Colonic mucosa (tissue), 4 donors: ENCODE results near the gene MTCP1. TPM values are rescaled to one million over a fixed set of nuclear protein-coding genes. Genes with fewer than 3 reads are reported as not detected.
A peak's percentile ranks its signal among the peaks of the same experiment; 100 is the strongest.

Experiments
- DNase-seq: peaks from one replicate; pipeline ENCODE4 v3.0.0-alpha.2; 2020
- H3K27ac ChIP-seq: fragments of 200-600 bp; one replicate; pipeline ENCODE4 v1.8.0; 2021
- H3K27me3 ChIP-seq: fragments of 200-600 bp; one replicate; pipeline ENCODE4 v1.8.0; 2021
- H3K36me3 ChIP-seq: fragments of 200-600 bp; one replicate; pipeline ENCODE4 v1.8.0; 2021
- H3K4me1 ChIP-seq: fragments of 200-600 bp; one replicate; pipeline ENCODE4 v1.8.0; 2021; ENCODE audit warnings: mild to moderate bottlenecking
- H3K4me3 ChIP-seq: fragments of 200-600 bp; one replicate; pipeline ENCODE4 v1.8.0; 2021
- H3K9ac ChIP-seq, 2 donors: one replicate each; pipeline ENCODE4 v1.7.0; 2013; ENCODE audit warnings: control low read depth in 2 of 2, low read depth in 2 of 2, low read length in 2 of 2
- H3K9me3 ChIP-seq: fragments of 200-600 bp; one replicate; pipeline ENCODE4 v1.8.0; 2021
- intact Hi-C: fragments of 100-400 bp; cut with DNase I; formaldehyde crosslinking; loops from one replicate; pipeline ENCODE4 v1.14.1; 2022
- total RNA-seq, 2 donors: library from RNA; stranded (reverse); fragmentation: NEBNext Ultra II Directional in 1 of 2; extraction: Animal tissue kit (Norgen Biotek cat#: 25700) in 1 of 2; gene quantifications; one replicate each; pipeline ENCODE4 v1.2.1, GENCODE V29; 2021
- TF ChIP-seq, protein P1 (sequence below): fragments of 200-600 bp; IDR thresholded peaks from one replicate; pipeline ENCODE4 v1.8.0; 2022; ENCODE audit warnings: antibody characterized with exemption, mild to moderate bottlenecking
- donor health status: healthy.
- donor health status: DM: no; HTN: no; CAD: no.
- donor health status: DM: no; HTN: no; CAD: no.

MTCP1 gene
- total RNA-seq, 2 donors from 2014 or later: 12.2 to 15.3 TPM

DNA sequence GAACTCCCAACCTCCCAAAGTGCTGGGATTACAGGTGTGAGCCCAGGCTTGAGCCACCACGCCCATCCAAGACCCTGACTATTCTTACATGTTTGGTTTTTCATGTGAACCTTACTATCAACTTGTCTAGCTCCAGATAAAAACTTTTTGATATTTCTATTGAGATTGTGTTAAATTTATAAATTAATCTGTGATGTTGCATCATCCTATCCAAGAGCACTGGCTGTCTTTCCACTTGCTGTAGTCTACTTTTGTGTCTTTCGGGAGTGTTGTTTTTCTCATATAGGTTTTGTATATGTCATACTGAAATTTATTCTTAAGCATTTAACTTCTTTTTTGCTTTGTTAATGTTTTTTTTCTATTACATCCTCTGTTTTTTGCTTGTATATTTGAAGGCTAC, 35.0 kb upstream of the MTCP1 start:
- TF ChIP-seq, protein P1, sequence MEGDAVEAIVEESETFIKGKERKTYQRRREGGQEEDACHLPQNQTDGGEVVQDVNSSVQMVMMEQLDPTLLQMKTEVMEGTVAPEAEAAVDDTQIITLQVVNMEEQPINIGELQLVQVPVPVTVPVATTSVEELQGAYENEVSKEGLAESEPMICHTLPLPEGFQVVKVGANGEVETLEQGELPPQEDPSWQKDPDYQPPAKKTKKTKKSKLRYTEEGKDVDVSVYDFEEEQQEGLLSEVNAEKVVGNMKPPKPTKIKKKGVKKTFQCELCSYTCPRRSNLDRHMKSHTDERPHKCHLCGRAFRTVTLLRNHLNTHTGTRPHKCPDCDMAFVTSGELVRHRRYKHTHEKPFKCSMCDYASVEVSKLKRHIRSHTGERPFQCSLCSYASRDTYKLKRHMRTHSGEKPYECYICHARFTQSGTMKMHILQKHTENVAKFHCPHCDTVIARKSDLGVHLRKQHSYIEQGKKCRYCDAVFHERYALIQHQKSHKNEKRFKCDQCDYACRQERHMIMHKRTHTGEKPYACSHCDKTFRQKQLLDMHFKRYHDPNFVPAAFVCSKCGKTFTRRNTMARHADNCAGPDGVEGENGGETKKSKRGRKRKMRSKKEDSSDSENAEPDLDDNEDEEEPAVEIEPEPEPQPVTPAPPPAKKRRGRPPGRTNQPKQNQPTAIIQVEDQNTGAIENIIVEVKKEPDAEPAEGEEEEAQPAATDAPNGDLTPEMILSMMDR: no peak
- Histone ChIP-seq H3K9ac (no peak overlapping the region), H3K4me1 (no peaks in the 10 kb centered on the region), H3K4me3 (no peak overlapping the region), H3K9me3 (no peaks in the 10 kb centered on the region), H3K36me3 (no peaks in the 10 kb centered on the region), H3K27me3 (no peaks in the 10 kb centered on the region), H3K27ac (no peak overlapping the region)
- no peak for DNase-seq
- intact Hi-C loops: no loop called here

DNA sequence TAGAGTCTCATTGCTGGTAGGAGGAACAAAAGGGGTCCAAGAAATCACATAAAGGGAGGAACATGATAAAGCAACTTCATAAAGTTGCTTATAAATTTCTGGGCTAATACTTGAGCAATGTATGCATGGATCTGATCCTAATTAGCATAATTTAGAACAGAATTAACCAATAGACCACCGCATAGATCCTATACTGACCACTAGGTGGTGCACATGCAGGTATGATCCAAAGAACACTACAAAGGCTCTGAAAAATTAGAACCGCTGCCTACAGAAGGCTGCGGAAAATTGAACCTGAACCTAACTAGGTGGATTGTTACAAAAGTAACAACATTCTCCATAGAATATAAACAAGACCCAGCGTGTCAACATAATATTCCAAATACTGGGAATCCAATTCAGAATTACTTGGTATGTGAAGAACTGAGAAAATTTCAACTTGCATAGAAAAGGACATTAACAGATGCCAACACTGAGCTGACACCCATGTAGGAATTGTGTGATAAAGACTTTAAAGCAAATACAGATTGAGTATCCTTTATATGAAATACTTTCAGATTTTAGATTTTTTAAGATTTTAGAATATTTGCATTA, 23.6 kb upstream of the MTCP1 start:
- Histone ChIP-seq H3K4me3 (no peak overlapping the region), H3K36me3 (no peaks in the 10 kb centered on the region), H3K27me3 (no peaks in the 10 kb centered on the region), H3K27ac (no peak overlapping the region), H3K9ac (no peak overlapping the region), H3K4me1 (no peaks in the 10 kb centered on the region), H3K9me3 (no peaks in the 10 kb centered on the region)
- intact Hi-C loops: no loop called here
- TF ChIP-seq, protein P1: peak; percentile 64
- DNase-seq: no peak

DNA sequence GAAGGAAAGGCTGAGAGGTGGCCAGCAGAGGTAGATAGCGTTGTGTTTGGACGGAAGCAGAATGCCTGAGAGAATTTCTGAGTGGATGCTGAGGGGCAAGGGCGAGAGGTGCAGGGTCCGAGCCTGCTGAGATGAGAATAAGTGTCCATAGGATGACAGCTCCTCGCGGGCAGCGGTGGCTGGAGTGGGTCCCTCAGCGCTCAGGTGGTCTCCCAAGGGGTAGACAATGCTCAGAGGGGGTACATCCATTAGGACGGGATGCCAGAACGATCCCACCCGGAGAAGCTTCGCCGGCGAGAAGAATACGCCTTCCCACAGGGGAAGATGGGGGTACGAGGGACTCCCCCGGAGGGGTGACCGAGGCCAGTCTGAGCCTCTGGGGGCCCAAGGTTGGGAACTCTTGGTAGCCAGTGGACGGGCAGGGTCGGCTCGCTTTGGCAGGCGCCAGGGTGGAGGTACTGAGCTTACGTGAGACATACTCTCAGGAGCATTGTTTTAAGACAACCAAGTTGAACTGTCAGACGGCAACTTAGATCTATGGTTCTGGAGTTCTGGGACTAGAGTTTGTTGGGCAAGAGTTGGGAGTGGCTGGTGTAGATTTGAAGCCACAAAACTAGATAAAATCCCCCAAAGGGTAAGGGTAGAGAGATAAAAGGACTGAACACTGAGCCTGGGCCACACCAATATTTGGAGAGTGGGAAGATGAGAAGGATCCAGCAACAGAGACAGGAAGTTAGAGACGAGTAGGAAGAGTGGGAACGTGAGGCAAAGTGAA, 16.2 kb upstream of the MTCP1 start:
- no peak overlapping the region for H3K9ac ChIP-seq
- no peaks in the 10 kb centered on the region for H3K4me1 ChIP-seq
- no peaks in the 10 kb centered on the region for H3K27me3 ChIP-seq
- TF ChIP-seq, protein P1: no peak
- no peak for DNase-seq
- no peak overlapping the region for H3K4me3 ChIP-seq
- no peak overlapping the region for H3K27ac ChIP-seq
- H3K36me3 ChIP-seq: no peaks in the 10 kb centered on the region
- intact Hi-C loops: loop anchor here (10.0 kb wide), 1 partner anchor 172 kb away; no protein-coding TSS in a partner anchor
- H3K9me3 ChIP-seq: no peaks in the 10 kb centered on the region

DNA sequence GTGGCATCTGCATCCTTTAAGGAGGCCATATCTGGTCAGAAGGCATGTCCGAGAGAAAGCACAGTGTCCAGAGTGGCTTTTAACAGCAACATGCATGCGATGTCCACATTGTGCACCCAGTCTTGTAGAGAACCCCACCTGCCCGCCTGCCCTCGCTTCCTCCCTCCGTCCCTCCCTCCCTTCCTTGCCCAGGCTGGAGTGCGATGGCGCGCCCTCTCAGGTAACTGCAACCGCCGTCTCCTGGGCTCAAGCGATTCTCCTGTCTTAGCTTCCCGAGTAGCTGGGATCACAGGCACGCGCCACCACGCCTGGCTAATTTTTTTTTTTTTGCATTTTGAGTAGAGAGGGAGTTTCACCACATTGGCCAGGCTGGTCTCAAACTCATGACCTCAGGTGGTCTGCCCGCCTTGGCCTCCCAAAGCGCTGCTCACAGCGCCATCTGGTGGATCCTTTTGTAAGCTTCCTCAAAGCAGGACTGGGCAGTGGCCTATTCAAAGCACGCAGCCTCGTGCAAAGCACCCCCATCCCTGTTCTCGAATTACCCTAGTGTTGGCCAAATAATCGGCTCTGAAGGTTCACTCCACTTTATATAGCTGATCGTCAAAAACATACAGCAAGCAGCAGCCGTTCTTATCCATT, 15.4 kb upstream of the MTCP1 start:
- no peaks in the 10 kb centered on the region for H3K9me3 ChIP-seq
- H3K4me3 ChIP-seq: no peak overlapping the region
- no peak overlapping the region for H3K27ac ChIP-seq
- TF ChIP-seq, protein P1: peak; percentile 38
- H3K9ac ChIP-seq: no peak overlapping the region
- intact Hi-C loops: loop anchor here (10.0 kb wide), 1 partner anchor 172 kb away; no protein-coding TSS in a partner anchor
- H3K27me3 ChIP-seq: no peaks in the 10 kb centered on the region
- DNase-seq: peak; percentile 35
- no peaks in the 10 kb centered on the region for H3K4me1 ChIP-seq
- no peaks in the 10 kb centered on the region for H3K36me3 ChIP-seq

DNA sequence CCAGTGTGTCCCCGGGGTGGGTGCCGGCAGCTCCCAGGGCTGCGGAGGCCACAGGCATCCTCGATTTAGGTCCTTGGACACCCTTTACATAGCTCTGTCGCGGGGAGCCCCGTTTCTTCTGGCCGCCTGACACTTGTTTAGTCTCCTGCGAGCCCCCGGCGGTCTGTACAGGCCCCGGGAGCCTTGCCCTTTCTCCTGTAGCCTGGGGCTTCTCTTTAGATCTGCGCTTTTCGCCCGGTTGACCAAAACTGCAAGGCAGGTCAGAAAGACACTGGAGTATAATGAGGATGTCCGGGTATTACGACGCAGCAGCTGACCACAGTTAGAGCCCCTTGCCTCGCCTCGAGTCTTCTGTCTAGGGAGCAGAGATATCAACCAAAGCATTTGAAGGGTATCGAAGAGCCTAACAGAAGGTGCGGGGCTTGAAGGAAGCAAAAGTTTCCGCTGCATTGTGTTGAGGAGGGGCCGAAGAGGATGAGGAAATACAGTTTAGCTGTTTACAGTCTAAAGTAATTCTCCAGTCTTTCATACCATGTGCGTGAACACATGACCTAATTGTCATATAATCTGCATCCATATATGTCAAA, 851 bp upstream of the MTCP1 start:
- DNase-seq: peak; percentile 33

More for the DNA sequence above, 851 bp upstream of the MTCP1 start:
- Histone ChIP-seq H3K27me3 (no peaks in the 10 kb centered on the region), H3K4me1 (no peaks in the 10 kb centered on the region), H3K4me3 (peak overlapping the region; percentile 53), H3K9ac (peak overlapping the region; percentile 75 to 84), H3K9me3 (no peaks in the 10 kb centered on the region), H3K36me3 (no peaks in the 10 kb centered on the region), H3K27ac (peak overlapping the region; percentile 78)
- intact Hi-C loops: no loop called here
- TF ChIP-seq, protein P1: no peak
